Fibroblast of villous mesenchyme (primary cell): ENCODE results near the gene TUBA4B. TPM values are rescaled to one million over a fixed set of nuclear protein-coding genes. Genes with fewer than 3 reads are reported as not detected.

Source experiments
- DNase-seq: peaks from one replicate; pipeline ENCODE4 v3.0.0-alpha.2; 2010; ENCODE audit warnings: low read depth
- H3K4me3 ChIP-seq: 2 replicates; pipeline ENCODE4 v1.5.1; 2011; ENCODE audit warnings: low read depth, mild to moderate bottlenecking, low read length
- total RNA-seq: library from RNA; depleted of rRNA; stranded (reverse); fragments of >200 nt; gene quantifications from 2 replicates; pipeline ENCODE4 v1.2.3, GENCODE V29; 2012
- TF ChIP-seq, protein P1 (sequence below): IDR thresholded peaks from 2 replicates; pipeline ENCODE4 v1.5.1; 2012; ENCODE audit warnings: low read depth, mild to moderate bottlenecking, low read length; ENCODE audit not compliant: insufficient read depth

TUBA4B gene
- total RNA-seq, 1 donor: not detected

- no peak for DNase-seq
- TF ChIP-seq, protein P1, sequence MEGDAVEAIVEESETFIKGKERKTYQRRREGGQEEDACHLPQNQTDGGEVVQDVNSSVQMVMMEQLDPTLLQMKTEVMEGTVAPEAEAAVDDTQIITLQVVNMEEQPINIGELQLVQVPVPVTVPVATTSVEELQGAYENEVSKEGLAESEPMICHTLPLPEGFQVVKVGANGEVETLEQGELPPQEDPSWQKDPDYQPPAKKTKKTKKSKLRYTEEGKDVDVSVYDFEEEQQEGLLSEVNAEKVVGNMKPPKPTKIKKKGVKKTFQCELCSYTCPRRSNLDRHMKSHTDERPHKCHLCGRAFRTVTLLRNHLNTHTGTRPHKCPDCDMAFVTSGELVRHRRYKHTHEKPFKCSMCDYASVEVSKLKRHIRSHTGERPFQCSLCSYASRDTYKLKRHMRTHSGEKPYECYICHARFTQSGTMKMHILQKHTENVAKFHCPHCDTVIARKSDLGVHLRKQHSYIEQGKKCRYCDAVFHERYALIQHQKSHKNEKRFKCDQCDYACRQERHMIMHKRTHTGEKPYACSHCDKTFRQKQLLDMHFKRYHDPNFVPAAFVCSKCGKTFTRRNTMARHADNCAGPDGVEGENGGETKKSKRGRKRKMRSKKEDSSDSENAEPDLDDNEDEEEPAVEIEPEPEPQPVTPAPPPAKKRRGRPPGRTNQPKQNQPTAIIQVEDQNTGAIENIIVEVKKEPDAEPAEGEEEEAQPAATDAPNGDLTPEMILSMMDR: no peak
- H3K4me3 ChIP-seq: no peak overlapping the region
Measured at GRCh38 chr2:219287580-219288265, 34.7 kb downstream of the TUBA4B start.

GRCh38 chr2:219289195-219289536, 36.1 kb downstream of the TUBA4B start:
- TF ChIP-seq, protein P1: no peak
- no peak overlapping the region for H3K4me3 ChIP-seq
- no peak for DNase-seq

DNA sequence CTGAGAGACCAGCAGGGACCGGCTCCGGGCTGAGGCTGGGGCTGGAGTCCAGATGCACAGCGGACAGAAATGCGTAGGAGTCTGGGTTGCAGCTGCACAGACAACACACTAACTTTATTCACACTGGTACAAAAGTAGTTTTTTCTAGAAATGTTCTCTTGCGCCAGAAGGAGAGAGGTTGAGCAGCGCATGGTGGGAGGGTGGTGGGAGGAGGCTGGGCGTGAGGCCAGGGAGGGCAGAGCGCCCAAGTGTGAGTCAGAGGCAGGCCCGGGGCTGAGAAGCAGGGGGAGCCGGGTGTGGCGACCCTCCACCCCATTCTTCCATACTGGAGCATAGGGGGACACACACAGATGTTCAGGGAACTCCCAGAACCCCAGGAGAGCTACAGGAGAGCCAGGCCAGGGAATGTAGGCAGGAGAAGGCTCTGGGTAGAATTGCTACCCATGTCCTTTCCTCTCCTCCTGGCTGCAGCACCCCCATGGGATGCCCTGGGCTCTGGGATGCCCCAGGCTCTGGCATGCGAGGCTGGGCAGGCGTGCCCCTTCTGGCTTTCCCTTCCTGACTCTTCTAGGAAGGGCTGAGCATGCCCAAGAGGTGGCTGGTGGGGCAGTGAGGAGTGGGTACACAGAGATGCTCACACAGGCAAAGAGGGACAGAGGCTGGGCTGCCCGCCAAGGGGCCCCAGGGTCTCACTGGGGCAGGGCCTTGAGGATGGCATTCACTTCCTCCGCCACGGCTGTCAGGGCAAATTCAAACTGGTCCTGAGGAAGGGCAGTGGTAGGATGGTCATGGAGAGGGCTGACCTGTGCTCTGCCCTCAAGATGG, 36.7 kb downstream of the TUBA4B start:
- H3K4me3 ChIP-seq: no peak overlapping the region
- TF ChIP-seq, protein P1: no peak
- peak; percentile 94 for DNase-seq

DNA sequence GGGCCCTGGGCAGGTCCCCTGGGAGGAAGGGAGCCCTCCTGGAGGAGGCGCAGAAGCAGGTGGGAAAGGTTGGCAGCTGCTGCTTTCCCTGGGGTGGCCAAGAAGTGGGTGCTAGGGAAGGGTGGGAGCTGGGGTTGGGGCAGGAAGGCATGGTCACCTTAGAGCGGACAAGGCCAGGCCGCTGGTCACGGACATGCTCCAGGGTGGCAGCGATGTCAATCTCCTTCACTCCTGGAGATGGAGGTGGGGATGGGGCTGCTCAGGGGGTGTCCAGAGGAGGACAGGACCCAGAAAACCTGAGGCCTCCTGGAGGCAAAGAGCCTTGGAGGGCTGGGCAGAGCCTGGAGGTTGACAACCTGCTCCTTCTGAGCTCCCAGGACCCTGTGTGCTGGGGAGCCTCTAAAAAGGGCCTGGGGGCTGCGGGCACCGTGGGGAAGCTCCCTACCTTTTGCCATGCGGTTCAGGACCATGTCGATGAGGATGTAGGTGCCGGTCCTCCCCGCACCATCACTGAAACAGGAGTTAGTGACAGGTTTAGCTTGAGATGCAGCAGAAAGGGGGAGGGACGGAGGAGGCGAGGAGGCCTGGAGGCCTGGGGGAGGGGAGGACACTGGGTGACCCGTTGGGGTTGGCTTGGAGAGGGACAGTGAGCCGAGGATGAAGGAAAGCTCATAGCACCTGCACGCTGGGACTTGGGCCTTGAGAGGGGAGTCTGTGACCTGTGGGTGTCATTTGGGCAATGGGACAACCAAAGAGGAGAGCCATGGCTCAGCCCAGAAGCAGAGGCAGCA, 37.5 kb downstream of the TUBA4B start:
- TF ChIP-seq, protein P1: no peak
- no peak overlapping the region for H3K4me3 ChIP-seq
- no peak for DNase-seq

GRCh38 chr2:219291394-219291793, 38.4 kb downstream of the TUBA4B start:
- H3K4me3 ChIP-seq: no peak overlapping the region
- DNase-seq: no peak
- TF ChIP-seq, protein P1: no peak

DNA sequence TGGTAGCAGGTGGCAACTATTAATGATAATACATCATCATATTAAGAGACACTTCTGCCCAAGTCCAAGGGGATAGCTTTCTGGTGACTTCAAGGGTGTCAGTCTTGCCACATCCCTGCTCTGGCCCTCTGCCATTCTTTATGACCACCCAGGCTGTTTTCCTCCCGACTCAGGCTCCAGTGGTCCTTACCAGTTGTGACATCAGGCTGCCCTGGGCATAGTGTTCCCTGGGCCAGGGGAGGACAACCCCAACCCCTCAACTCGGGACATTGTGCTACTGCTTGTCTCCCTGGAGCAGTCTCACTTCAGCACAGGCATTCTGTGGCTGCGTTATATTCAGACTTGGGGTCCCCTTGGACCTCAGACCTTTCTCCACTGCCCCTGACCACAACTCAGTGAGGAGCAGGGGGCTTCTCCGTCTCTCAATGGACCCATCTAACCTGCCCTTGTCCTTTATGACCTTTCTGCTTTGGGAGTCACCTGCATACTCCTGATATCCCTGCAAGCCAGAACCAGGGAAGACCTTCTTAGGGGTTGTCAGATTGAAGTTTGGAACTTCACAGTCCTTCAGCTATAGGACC, 39.0 kb downstream of the TUBA4B start:
- no peak for DNase-seq
- TF ChIP-seq, protein P1: no peak
- H3K4me3 ChIP-seq: no peak overlapping the region
